ENCODE data around the gene FAHD1.
"Not testable (repeated sequence)": the region's sequence is repeated elsewhere in the genome, so short reads cannot be mapped to it uniquely, and the experiment has no call there.

Gene FAHD1

GRCh38 chr16:1850981-1851380, 24.0 kb downstream of the FAHD1 start:
- no peak for DNase-seq (ENCODE audit: low read depth)

GRCh38 chr16:1851793-1852192, 24.8 kb downstream of the FAHD1 start:
- DNase-seq (ENCODE audit: low read depth) = no peak

- DNase-seq (ENCODE audit: low read depth) = no peak
Observed at GRCh38 chr16:1857433-1858097, 30.6 kb downstream of the FAHD1 start.

- DNase-seq (ENCODE audit: low read depth) = no peak
Observed at GRCh38 chr16:1858189-1858865, 31.3 kb downstream of the FAHD1 start.

GRCh38 chr16:1859650-1860049, 32.6 kb downstream of the FAHD1 start:
- no peak for DNase-seq (ENCODE audit: low read depth)

DNA sequence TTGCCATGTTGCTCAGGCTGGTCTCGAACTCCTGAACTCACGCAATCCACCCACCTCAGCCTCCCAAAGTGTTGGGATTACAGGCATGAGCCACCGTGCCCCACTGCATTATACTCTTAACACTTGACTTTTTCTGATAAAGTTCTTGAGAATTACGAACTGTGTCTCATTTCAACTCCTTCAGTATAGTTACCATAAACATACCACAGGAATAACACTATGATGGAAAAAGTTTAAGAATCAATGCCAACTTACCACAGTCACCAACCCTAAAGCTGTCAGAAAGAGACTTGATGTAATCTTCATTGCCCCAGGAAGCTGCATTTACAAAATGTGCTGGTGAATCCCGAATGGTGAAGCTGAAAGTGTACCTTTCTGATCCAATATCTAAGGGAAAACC, 34.7 kb downstream of the FAHD1 start:
- DNase-seq (ENCODE audit: low read depth) = no peak

- no peak for DNase-seq (ENCODE audit: low read depth)
Observed at GRCh38 chr16:1862394-1862793, 35.4 kb downstream of the FAHD1 start.

DNA sequence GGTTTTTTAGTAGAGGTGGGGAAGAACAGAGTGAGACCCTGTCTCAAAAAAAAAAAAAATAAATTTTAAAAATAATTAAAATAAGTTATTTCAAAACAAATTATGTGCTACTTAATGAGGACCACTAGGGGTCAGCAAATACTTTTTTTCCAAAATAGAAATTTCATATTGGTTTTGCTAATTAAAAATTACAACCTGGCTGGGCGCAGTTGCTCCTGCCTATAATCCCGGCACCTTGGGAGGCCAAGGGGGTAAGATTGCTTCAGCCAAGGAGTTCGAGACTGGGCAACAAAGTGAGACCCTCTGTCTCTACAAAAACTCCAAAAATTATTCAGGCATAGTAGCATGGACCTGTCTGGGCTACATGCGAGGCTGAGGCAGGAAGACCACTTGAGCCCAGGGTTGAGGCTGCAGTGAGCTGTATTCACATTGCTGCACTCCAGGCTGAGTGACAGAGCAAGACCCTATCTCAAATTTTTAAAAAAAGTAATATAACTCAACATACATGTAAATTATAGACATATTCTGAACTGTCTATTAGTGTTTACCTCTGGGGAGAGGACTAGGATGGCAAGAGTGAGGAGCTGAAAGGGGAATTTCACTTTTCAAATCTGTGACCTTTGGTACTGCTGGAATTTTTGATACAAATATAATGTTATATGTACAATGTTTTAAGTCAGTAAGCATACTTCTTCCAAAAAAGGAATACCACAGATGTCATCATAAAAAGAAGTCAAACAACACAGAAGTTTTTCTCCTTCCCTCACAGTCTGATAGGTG, 36.9 kb downstream of the FAHD1 start:
- no peak for DNase-seq (ENCODE audit: low read depth)

- DNase-seq (ENCODE audit: low read depth) = no peak
Observed at GRCh38 chr16:1865902-1866690, 39.1 kb downstream of the FAHD1 start.

GRCh38 chr16:1870365-1871082, 43.5 kb downstream of the FAHD1 start:
- DNase-seq (ENCODE audit: low read depth) = peak; percentile 29

DNA sequence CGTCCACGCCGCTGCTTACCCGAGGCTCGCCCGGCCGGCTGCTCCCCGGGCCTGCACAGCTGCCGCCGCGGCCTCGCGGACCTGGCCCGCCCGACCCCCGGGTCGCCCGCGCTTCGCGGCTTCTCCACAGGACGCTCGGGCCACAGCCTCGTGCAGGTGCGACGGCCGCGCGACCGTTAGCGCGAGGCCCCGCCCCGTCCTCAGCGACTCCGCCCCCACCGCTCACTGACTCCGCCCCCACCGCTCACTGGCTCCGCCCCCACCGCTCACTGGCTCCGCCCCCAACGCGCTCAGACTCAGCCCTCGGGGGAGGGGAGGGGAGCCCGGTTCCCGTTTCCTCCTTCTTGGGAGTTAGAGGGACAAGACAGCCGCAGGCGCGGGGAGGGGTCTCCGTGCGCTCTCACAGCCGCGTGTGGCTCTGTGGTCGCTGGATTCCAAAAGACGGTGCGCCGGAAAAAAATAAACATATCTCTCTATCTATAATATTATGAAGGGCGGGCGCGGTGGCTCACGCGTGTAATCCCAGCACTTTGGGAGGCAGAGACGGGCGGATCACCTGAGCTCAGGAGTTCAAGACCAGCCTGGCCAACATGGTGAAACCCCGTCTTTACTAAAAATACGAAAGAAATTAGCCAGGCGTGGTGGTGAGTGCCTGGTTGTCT, 45.1 kb downstream of the FAHD1 start, which contains the start of gene MEIOB:
Gene MEIOB (minus strand): TSS at position 191 of the 662 bp plus-strand sequence. CDS start 3,989 bp downstream, outside the sequence.
- DNase-seq (ENCODE audit: low read depth) = no peak

- DNase-seq (ENCODE audit: low read depth) = no peak
Observed at GRCh38 chr16:1874854-1875253, 47.8 kb downstream of the FAHD1 start.

DNA sequence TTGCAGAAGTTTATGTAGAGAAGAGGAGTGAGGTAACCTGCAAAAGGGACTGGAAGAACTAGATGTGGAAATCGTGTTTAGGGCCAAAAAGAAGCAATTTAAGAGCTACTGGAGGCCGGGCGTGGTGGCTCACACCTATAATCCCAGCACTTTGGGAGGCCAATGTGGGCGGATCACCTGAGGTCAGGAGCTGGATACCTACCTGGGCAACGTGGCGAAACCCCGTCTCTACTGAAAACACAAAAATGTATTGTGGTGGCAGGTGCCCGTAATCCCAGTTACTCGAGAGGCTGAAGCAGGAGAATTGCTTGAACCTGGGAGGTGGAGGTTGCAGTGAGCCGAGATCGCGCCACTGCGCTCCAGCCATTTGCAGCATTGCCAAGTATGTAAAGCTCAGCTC, 49.1 kb downstream of the FAHD1 start:
- DNase-seq (ENCODE audit: low read depth) = not testable (repeated sequence)

GRCh38 chr16:1876468-1876867, 49.5 kb downstream of the FAHD1 start:
- no peak for DNase-seq (ENCODE audit: low read depth)

DNA sequence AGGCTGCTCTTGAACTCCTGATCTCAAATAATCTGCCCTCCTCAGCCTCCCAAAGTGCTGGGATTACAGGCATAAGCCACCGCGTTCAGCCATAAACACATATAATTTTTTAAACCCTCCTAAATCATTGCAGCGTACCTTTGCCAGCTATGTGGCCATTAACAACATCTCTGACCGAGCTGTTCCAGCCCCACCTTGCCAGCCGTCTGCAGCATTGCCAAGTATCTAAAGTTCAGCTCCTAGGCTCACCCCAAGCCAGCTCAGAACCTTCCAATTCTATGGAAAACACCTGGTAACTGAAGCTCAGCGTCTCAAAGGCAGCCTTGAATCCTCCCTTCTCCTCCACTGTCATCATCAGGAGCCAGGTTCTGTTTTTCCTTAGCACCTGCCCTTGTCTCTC, 50.1 kb downstream of the FAHD1 start:
- DNase-seq (ENCODE audit: low read depth) = no peak

DNA sequence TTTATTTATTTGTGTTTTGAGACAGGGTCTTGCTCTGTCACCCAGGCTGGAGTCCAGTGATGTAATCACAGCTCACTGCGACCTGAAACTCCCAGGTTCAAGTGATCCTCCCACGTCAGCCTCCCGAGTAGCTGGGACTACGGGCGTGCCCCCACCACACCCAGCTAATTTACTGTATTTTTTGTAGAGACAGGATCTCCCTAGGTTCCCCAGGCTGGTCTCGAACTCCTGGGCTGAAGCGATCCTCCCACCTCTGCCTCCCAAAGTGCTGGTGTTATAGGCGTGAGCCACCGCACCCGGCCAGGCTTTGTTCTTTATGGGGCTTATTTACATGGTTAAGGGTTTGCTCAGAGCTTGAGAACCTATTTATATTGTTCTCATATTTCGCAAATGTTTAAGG, 50.8 kb downstream of the FAHD1 start:
- DNase-seq (ENCODE audit: low read depth) = no peak

GRCh38 chr16:1878256-1878655, 51.2 kb downstream of the FAHD1 start:
- DNase-seq (ENCODE audit: low read depth) = no peak
